G401 (cell line): Measurements from ENCODE around the gene MED27. TPM values are rescaled to one million over a fixed set of nuclear protein-coding genes. Genes with fewer than 3 reads are reported as not detected.

Experiments
- DNase-seq: peaks from one replicate; pipeline ENCODE4 v3.0.0-alpha.2; 2015; ENCODE audit warnings: low spot score
- in situ Hi-C: cut with HindIII; loops from 2 replicates; pipeline ENCODE4 v1.10.0; 2016; ENCODE audit warnings: low sequenced_read_pairs, mixed read lengths
- total RNA-seq: library from RNA; depleted of rRNA; stranded (reverse); fragments of >200 nt; shearing (Covaris generic); gene quantifications from 2 replicates; pipeline ENCODE4 v1.2.3, GENCODE V29; 2014

The MED27 gene
- total RNA-seq, 1 experiment from 2014 or later, result 46.7 TPM

- in situ Hi-C loops, result no loop called here
- peak; percentile 88 for DNase-seq
Observed at GRCh38 chr9:132049323-132049882, 30.3 kb downstream of the MED27 start.

GRCh38 chr9:132048201-132048600, 31.5 kb downstream of the MED27 start:
- DNase-seq, result no peak
- in situ Hi-C loops, result no loop called here

DNA sequence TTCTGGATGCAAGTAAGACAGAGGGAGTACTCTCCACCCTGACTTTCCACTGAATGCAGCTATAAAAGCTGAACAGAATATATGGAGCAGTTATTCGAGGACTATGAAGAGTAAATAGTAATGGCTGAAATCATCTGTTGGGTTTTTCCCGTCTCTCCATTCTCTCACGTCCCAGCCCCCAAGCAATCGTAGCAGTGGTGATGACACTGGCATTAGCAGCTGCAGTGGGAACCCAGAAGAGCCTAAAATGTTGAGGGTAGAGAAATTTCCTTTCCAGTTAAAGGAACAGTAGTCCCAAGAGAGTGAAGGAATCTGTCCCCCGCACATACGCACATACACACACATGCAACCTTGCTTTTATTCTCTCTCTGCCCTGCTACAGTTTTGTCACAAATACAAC, 33.2 kb downstream of the MED27 start:
- in situ Hi-C loops, result no loop called here
- no peak for DNase-seq

DNA sequence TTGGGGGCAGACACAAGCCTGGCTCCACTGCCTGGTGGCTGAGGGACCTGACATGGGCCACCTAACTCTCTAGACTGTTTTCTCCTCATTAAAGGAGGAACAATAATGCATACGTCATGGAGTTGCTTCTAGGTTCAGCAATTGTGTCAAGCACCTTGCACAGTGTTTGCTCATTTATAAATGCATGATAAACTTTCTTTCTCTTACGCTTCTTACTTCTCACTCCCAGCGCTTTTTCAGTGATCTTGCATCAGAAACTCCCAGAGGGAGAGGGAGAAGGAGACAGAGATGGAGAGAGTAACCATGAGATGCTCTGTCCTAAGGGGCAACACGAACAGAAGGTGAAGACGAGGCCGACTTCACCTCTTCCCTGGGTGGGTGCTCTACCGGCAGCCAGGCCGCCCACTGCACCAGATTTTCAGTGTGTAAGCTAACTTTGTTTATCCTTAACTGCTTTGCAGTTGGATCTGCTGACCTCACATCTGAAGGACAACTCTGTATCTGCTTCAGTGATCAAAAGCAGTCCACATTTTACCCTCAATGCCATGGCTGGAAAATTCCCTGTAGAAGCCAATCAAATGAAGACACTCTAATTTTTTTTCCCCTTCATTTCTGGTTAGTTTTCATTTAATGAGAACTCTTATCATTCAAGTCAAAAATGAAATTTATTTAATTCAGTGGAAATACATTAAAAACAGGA, 35.3 kb downstream of the MED27 start:
- no peak for DNase-seq
- in situ Hi-C loops, result no loop called here

DNA sequence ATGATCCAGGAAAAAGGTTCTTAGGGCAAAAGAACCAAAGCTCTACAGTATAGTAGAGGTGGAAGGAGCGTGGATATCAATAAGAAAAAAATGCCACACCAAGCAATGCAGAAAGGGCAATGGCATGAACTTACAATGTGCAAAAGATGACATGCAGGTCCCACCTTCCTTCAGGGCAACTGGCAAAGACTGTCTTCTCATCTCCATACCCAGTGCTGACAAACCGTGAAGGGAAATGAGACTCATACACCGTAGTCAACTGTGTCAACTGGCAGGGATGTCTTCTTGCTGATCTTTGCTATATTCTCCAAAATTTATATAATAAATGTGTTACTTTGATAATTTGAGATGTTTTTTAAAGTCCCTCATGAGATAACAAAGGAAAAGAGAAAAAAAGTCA, 36.0 kb downstream of the MED27 start:
- DNase-seq, result no peak
- in situ Hi-C loops, result no loop called here

DNA sequence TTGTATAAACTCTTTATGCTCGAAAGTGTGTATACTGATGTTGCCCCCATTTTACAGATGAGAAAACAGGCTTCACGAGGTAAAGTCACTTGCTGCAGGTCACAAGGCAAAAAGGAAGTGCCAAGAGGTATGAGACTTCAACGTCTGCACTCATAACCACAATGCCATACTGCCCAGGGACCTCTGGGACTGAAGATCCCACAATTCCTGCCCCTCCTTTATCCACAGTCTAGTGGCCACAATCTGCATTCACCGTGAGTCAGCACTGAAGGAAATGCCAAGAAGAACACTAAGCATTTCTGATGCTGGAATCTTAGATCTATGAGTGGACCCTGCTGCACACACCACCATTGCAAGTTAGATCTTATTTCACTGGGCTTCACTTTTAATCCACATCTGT, 37.3 kb downstream of the MED27 start:
- no peak for DNase-seq
- in situ Hi-C loops, result no loop called here

DNA sequence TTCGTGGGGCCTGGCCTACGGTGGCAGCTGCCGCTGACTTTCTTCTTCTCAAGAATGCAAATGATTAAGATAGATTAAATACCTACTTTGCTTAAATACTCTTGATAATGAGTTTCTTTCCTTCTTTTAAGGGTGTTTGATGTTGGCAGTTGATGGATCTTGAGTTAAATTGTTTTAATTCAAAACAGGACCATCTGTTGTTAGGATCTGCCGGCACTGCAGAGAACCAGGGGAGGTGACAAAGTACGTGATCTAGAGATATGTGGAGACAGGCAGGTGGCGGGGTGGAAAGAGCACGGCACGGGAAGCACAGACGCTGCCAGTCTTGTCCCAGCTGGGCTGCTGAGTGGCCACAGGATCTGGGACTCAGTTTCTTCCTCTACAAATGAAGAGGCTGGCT, 37.9 kb downstream of the MED27 start:
- DNase-seq, result peak; percentile 56
- in situ Hi-C loops, result no loop called here

GRCh38 chr9:132040808-132041207, 38.9 kb downstream of the MED27 start:
- in situ Hi-C loops, result no loop called here
- no peak for DNase-seq

GRCh38 chr9:132040246-132040645, 39.4 kb downstream of the MED27 start:
- in situ Hi-C loops, result no loop called here

DNA sequence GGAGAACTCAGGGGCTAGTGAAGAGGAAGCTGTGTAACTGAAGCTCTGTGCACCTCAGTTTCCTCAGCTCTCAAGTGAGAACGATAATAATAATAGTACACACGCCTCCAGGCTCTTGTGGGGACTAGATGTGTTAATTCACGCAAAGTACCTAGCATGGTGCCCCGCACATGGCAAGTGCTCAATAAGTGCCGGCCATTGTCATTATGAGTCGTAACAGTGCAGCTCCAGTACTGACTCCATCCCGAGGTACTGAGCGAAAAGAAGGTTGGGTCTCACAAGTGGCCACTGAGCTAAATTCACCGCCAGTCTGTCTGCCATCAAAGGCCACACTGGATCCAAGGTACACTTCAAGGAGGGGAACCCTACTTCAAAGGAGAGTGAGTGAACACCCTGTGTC, 40.4 kb downstream of the MED27 start:
- in situ Hi-C loops, result no loop called here
- DNase-seq, result no peak

More at GRCh38 chr9:132040246-132040645, 39.4 kb downstream of the MED27 start:
- no peak for DNase-seq

GRCh38 chr9:132037458-132037857, 42.2 kb downstream of the MED27 start:
- peak; percentile 83 for DNase-seq
- in situ Hi-C loops, result no loop called here

- in situ Hi-C loops, result no loop called here
- DNase-seq, result no peak
Observed at GRCh38 chr9:132036521-132036920, 43.1 kb downstream of the MED27 start.

GRCh38 chr9:132035679-132036078, 44.0 kb downstream of the MED27 start:
- in situ Hi-C loops, result no loop called here
- no peak for DNase-seq

DNA sequence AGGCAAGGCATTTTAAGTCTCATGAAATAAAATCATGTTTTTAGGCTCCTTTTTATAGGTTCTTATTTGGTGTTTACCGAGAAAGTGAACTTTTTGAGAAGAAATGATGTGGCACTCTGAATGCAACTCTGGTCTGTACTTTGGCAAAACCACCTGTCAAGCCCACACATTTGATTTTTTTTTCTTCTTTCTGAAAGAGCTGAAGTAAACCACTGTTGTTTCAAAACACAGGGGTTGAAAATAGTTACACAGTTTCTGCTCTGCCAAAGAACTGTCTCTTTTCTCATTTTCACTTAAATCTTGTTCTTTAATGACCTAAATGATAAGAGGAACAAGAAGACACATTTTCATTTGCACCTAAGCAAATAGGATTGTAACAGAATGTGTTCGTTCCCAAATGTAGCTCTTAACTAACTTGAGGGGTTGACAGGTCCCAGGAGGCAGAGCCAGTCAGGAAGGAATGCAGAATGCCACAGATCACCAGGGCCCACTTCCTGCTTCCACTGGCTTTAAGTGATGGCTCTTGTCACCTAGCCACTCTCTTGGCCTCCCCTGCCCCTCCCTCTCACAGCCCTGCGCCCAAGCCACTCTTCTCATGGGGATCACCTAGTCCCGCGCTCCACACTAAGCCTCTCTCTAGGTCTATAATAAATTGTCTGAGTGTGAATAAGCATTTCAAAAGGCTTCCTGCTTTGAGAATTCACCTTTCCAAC, 47.3 kb downstream of the MED27 start:
- in situ Hi-C loops, result no loop called here
- DNase-seq, result no peak

GRCh38 chr9:132031467-132032237, 48.0 kb downstream of the MED27 start:
- DNase-seq, result no peak
- in situ Hi-C loops, result no loop called here

DNA sequence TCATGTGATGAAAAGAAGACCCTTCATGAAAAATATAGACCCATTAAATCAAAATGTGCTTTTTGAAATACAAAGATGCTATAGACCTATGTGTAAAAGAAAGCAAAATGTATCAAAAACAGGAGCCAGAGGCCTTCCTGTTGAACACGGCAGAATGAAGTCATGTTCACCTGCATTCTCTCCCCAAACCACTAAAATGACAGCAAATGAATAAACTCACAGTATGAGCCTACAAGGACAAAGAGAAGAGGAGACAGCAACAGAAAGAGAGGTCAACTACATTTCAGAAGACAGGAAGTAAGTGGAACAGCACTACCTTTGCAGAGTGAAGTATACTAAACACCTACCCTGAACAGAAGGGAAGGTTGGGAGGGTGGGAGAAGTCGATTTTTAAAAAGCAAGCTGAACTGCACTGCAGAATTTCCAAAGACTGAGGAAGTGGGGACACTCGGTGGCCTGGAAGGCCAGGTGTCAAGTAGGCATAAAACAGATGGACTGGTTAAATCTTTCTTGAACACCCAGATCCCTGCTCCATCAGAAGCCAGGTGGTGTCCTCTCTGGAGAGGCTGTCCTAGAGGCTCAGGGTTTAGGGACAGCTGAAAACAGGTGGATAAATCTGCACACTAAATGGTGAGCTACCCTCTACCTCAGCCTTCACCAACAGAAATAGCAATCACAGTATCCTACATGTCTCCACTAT, 48.9 kb downstream of the MED27 start:
- DNase-seq, result peak; percentile 58
- in situ Hi-C loops, result no loop called here

GRCh38 chr9:132027752-132028663, 51.7 kb downstream of the MED27 start:
- in situ Hi-C loops, result no loop called here

GRCh38 chr9:132026932-132027585, 52.6 kb downstream of the MED27 start:
- in situ Hi-C loops, result no loop called here
- no peak for DNase-seq

More at GRCh38 chr9:132027752-132028663, 51.7 kb downstream of the MED27 start:
- no peak for DNase-seq
